Mucosa of rectum (tissue), 2 donors: ENCODE measurements around the gene MICAL3.
A peak's percentile ranks its signal among the peaks of the same experiment; 100 is the strongest.

Source experiments
- H3K27ac ChIP-seq, 2 donors: one replicate each; pipeline ENCODE4 v1.7.0; 2013; ENCODE audit warnings: inconsistent platforms in 2 of 2, low read depth in 2 of 2, low read length in 2 of 2
- H3K27me3 ChIP-seq, 2 donors: one replicate each; pipeline ENCODE4 v1.7.0; 2013; ENCODE audit warnings: low read length in 2 of 2; ENCODE audit not compliant: control insufficient read depth in 2 of 2, insufficient read depth in 2 of 2
- H3K36me3 ChIP-seq, 2 donors: one replicate each; pipeline ENCODE4 v1.7.0; 2013; ENCODE audit warnings: low read length in 2 of 2; ENCODE audit not compliant: control insufficient read depth in 2 of 2, insufficient read depth in 2 of 2
- H3K4me1 ChIP-seq, 2 donors: one replicate each; pipeline ENCODE4 v1.7.0; 2013; ENCODE audit warnings: low read length in 2 of 2, mild to moderate bottlenecking in 1 of 2; ENCODE audit not compliant: control insufficient read depth in 2 of 2, insufficient read depth in 2 of 2
- H3K4me3 ChIP-seq, 2 donors: one replicate each; pipeline ENCODE4 v1.7.0; 2013; ENCODE audit warnings: low read length in 2 of 2
- H3K9ac ChIP-seq, 2 donors: one replicate each; pipeline ENCODE4 v1.7.0; 2013; ENCODE audit warnings: low read length in 2 of 2, low read depth in 1 of 2, mild to moderate bottlenecking in 1 of 2
- H3K9me3 ChIP-seq, 2 donors: one replicate each; pipeline ENCODE4 v1.7.0; 2013; ENCODE audit warnings: low read length in 2 of 2; ENCODE audit not compliant: control insufficient read depth in 2 of 2
- donor health status: healthy.
- donor health status: Normal muscosa, but diverticular disease.

Gene MICAL3

GRCh38 chr22:17897426-17897825, 126.9 kb downstream of the MICAL3 start:
- peaks cover 50 to 53% of the 10 kb centered on the region in 2 donors for H3K36me3 ChIP-seq
- no peaks in the 10 kb centered on the region for H3K9me3 ChIP-seq
- no peak overlapping the region for H3K27ac ChIP-seq
- peaks cover 9 to 37% of the 10 kb centered on the region in 2 donors for H3K4me1 ChIP-seq
- H3K4me3 ChIP-seq = no peak overlapping the region
- no peak overlapping the region for H3K9ac ChIP-seq
- no peaks in the 10 kb centered on the region for H3K27me3 ChIP-seq

GRCh38 chr22:17896586-17896985, 127.8 kb downstream of the MICAL3 start:
- peak overlapping the region; percentile 32 to 73 for H3K27ac ChIP-seq
- peaks cover 46 to 48% of the 10 kb centered on the region in 2 donors for H3K36me3 ChIP-seq
- H3K4me1 ChIP-seq = peaks cover 16 to 46% of the 10 kb centered on the region in 2 donors
- no peaks in the 10 kb centered on the region for H3K9me3 ChIP-seq
- H3K4me3 ChIP-seq = no peak overlapping the region
- H3K9ac ChIP-seq = no peak overlapping the region
- H3K27me3 ChIP-seq = no peaks in the 10 kb centered on the region

GRCh38 chr22:17893900-17894535, 130.3 kb downstream of the MICAL3 start:
- peaks cover 26 to 32% of the 10 kb centered on the region in 2 donors for H3K36me3 ChIP-seq
- H3K9ac ChIP-seq = peak overlapping the region; percentile 36 to 70
- H3K4me1 ChIP-seq = peaks cover 31 to 67% of the 10 kb centered on the region in 2 donors
- no peaks in the 10 kb centered on the region for H3K27me3 ChIP-seq
- peak overlapping the region; percentile 94 to 96 for H3K27ac ChIP-seq
- no peaks in the 10 kb centered on the region for H3K9me3 ChIP-seq
- H3K4me3 ChIP-seq = peak overlapping the region in 1 of 2 donors; percentile 53

- Histone ChIP-seq H3K4me3 (peak overlapping the region in 1 of 2 donors; percentile 50), H3K36me3 (peaks cover 33 to 37% of the 10 kb centered on the region in 2 donors), H3K27me3 (no peaks in the 10 kb centered on the region), H3K4me1 (peaks cover 31 to 67% of the 10 kb centered on the region in 2 donors), H3K27ac (peak overlapping the region; percentile 94 to 96), H3K9ac (peak overlapping the region; percentile 50 to 70), H3K9me3 (no peaks in the 10 kb centered on the region)
Observed at GRCh38 chr22:17892376-17892775, 132.0 kb downstream of the MICAL3 start.

GRCh38 chr22:17891481-17892167, 132.7 kb downstream of the MICAL3 start:
- Histone ChIP-seq H3K36me3 (peaks cover 35 to 40% of the 10 kb centered on the region in 2 donors), H3K27ac (peak overlapping the region; percentile 94 to 96), H3K4me3 (peak overlapping the region; percentile 34 to 36), H3K9ac (peak overlapping the region; percentile 50 to 70), H3K27me3 (no peaks in the 10 kb centered on the region), H3K4me1 (peaks cover 31 to 63% of the 10 kb centered on the region in 2 donors), H3K9me3 (no peaks in the 10 kb centered on the region)

GRCh38 chr22:17890892-17891291, 133.5 kb downstream of the MICAL3 start:
- H3K36me3 ChIP-seq = peaks cover 35 to 40% of the 10 kb centered on the region in 2 donors
- peaks cover 31 to 56% of the 10 kb centered on the region in 2 donors for H3K4me1 ChIP-seq
- H3K27ac ChIP-seq = peak overlapping the region; percentile 94 to 96
- H3K9ac ChIP-seq = peak overlapping the region in 1 of 2 donors; percentile 63
- no peaks in the 10 kb centered on the region for H3K9me3 ChIP-seq
- peak overlapping the region; percentile 14 to 45 for H3K4me3 ChIP-seq
- H3K27me3 ChIP-seq = no peaks in the 10 kb centered on the region

- Histone ChIP-seq H3K9ac (peak overlapping the region in 1 of 2 donors; percentile 63), H3K4me1 (peaks cover 31 to 51% of the 10 kb centered on the region in 2 donors), H3K9me3 (no peaks in the 10 kb centered on the region), H3K4me3 (peak overlapping the region in 1 of 2 donors; percentile 45), H3K36me3 (peaks cover 41 to 47% of the 10 kb centered on the region in 2 donors), H3K27ac (peak overlapping the region; percentile 94 to 96), H3K27me3 (no peaks in the 10 kb centered on the region)
Observed at GRCh38 chr22:17890245-17890671, 134.1 kb downstream of the MICAL3 start.

- Histone ChIP-seq H3K9me3 (no peaks in the 10 kb centered on the region), H3K9ac (no peak overlapping the region), H3K4me1 (peaks cover 31 to 45% of the 10 kb centered on the region in 2 donors), H3K36me3 (peaks cover 49 to 52% of the 10 kb centered on the region in 2 donors), H3K4me3 (no peak overlapping the region), H3K27ac (no peak overlapping the region), H3K27me3 (no peaks in the 10 kb centered on the region)
Observed at GRCh38 chr22:17888855-17889254, 135.5 kb downstream of the MICAL3 start.

- Histone ChIP-seq H3K36me3 (peaks cover 51% of the 10 kb centered on the region in 2 donors), H3K27ac (no peak overlapping the region), H3K9ac (no peak overlapping the region), H3K4me1 (peaks cover 31 to 43% of the 10 kb centered on the region in 2 donors), H3K27me3 (no peaks in the 10 kb centered on the region), H3K4me3 (no peak overlapping the region), H3K9me3 (no peaks in the 10 kb centered on the region)
Observed at GRCh38 chr22:17888439-17888838, 135.9 kb downstream of the MICAL3 start.

- Histone ChIP-seq H3K27me3 (no peaks in the 10 kb centered on the region), H3K36me3 (peaks cover 76 to 77% of the 10 kb centered on the region in 2 donors), H3K9ac (no peak overlapping the region), H3K4me1 (peaks cover 2 to 12% of the 10 kb centered on the region in 2 donors), H3K27ac (no peak overlapping the region), H3K4me3 (no peak overlapping the region), H3K9me3 (no peaks in the 10 kb centered on the region)
Observed at GRCh38 chr22:17884893-17885292, 139.5 kb downstream of the MICAL3 start.
